Activated T-cell treated with anti-CD3 and anti-CD28 coated beads, Interleukin-2, amount 50 U/mL, for 24 hours (primary cell): ENCODE measurements around the gene TPD52L1.

Experiments used
- DNase-seq: peaks from one replicate; pipeline ENCODE4 v3.0.0-alpha.2; 2020
- H3K27ac Mint-ChIP-seq: 2 replicates; pipeline ENCODE4 v1.8.0; 2020; ENCODE audit warnings: mild to moderate bottlenecking, mixed read lengths
- H3K27me3 Mint-ChIP-seq: 2 replicates; pipeline ENCODE4 v1.8.0; 2020; ENCODE audit warnings: mixed read lengths
- H3K36me3 Mint-ChIP-seq: 2 replicates; pipeline ENCODE4 v1.8.0; 2020; ENCODE audit warnings: low read depth, mixed read lengths
- H3K4me1 Mint-ChIP-seq: 2 replicates; pipeline ENCODE4 v1.8.0; 2020; ENCODE audit warnings: low read depth, mixed read lengths
- H3K4me3 Mint-ChIP-seq: 2 replicates; pipeline ENCODE4 v1.8.0; 2020; ENCODE audit warnings: mild to moderate bottlenecking, moderate library complexity, mixed read lengths
- H3K9me3 Mint-ChIP-seq: 2 replicates; pipeline ENCODE4 v1.8.0; 2020; ENCODE audit warnings: mixed read lengths

TPD52L1 gene

GRCh38 chr6:125217992-125218391 is 64.4 kb downstream of the TPD52L1 start:
- Mint-ChIP-seq H3K27ac (no peak overlapping the region), H3K4me1 (no peaks in the 10 kb centered on the region), H3K4me3 (no peak overlapping the region), H3K36me3 (no peaks in the 10 kb centered on the region), H3K9me3 (no peaks in the 10 kb centered on the region), H3K27me3 (peaks cover 11% of the 10 kb centered on the region)
- DNase-seq: no peak

- H3K4me1 Mint-ChIP-seq: no peaks in the 10 kb centered on the region
- no peak overlapping the region for H3K4me3 Mint-ChIP-seq
- H3K9me3 Mint-ChIP-seq: no peaks in the 10 kb centered on the region
- peaks cover 6% of the 10 kb centered on the region for H3K27me3 Mint-ChIP-seq
- DNase-seq: no peak
- no peak overlapping the region for H3K27ac Mint-ChIP-seq
- H3K36me3 Mint-ChIP-seq: no peaks in the 10 kb centered on the region
Measured at GRCh38 chr6:125219361-125219895, 65.9 kb downstream of the TPD52L1 start.

GRCh38 chr6:125220712-125221111 is 67.1 kb downstream of the TPD52L1 start:
- H3K36me3 Mint-ChIP-seq: no peaks in the 10 kb centered on the region
- H3K9me3 Mint-ChIP-seq: no peaks in the 10 kb centered on the region
- H3K4me1 Mint-ChIP-seq: no peaks in the 10 kb centered on the region
- H3K27ac Mint-ChIP-seq: no peak overlapping the region
- H3K27me3 Mint-ChIP-seq: peaks cover 6% of the 10 kb centered on the region
- H3K4me3 Mint-ChIP-seq: no peak overlapping the region
- DNase-seq: no peak

GRCh38 chr6:125222531-125223455 is 69.2 kb downstream of the TPD52L1 start:
- no peak for DNase-seq
- H3K4me1 Mint-ChIP-seq: no peaks in the 10 kb centered on the region
- peaks cover 3% of the 10 kb centered on the region for H3K27me3 Mint-ChIP-seq
- H3K9me3 Mint-ChIP-seq: no peaks in the 10 kb centered on the region
- H3K4me3 Mint-ChIP-seq: no peak overlapping the region
- no peaks in the 10 kb centered on the region for H3K36me3 Mint-ChIP-seq
- no peak overlapping the region for H3K27ac Mint-ChIP-seq

- H3K4me3 Mint-ChIP-seq: no peak overlapping the region
- no peaks in the 10 kb centered on the region for H3K4me1 Mint-ChIP-seq
- no peaks in the 10 kb centered on the region for H3K36me3 Mint-ChIP-seq
- no peaks in the 10 kb centered on the region for H3K9me3 Mint-ChIP-seq
- peaks cover 7% of the 10 kb centered on the region for H3K27me3 Mint-ChIP-seq
- DNase-seq: no peak
- no peak overlapping the region for H3K27ac Mint-ChIP-seq
Measured at GRCh38 chr6:125224231-125224861, 70.8 kb downstream of the TPD52L1 start.

GRCh38 chr6:125227244-125227643 is 73.7 kb downstream of the TPD52L1 start:
- Mint-ChIP-seq H3K9me3 (no peaks in the 10 kb centered on the region), H3K36me3 (no peaks in the 10 kb centered on the region), H3K4me3 (no peak overlapping the region), H3K27ac (no peak overlapping the region), H3K4me1 (no peaks in the 10 kb centered on the region), H3K27me3 (peaks cover 4% of the 10 kb centered on the region)
- no peak for DNase-seq

- Mint-ChIP-seq H3K4me3 (no peak overlapping the region), H3K27ac (no peak overlapping the region), H3K36me3 (no peaks in the 10 kb centered on the region), H3K4me1 (peaks cover 2% of the 10 kb centered on the region), H3K27me3 (peaks cover 4% of the 10 kb centered on the region), H3K9me3 (no peaks in the 10 kb centered on the region)
- no peak for DNase-seq
Measured at GRCh38 chr6:125228981-125229479, 75.5 kb downstream of the TPD52L1 start.

- Mint-ChIP-seq H3K9me3 (no peaks in the 10 kb centered on the region), H3K27me3 (peaks cover 4% of the 10 kb centered on the region), H3K36me3 (no peaks in the 10 kb centered on the region), H3K4me3 (no peak overlapping the region), H3K27ac (no peak overlapping the region), H3K4me1 (peaks cover 2% of the 10 kb centered on the region)
- DNase-seq: no peak
Measured at GRCh38 chr6:125230674-125231073, 77.1 kb downstream of the TPD52L1 start.

- no peak overlapping the region for H3K27ac Mint-ChIP-seq
- no peak for DNase-seq
- no peak overlapping the region for H3K4me3 Mint-ChIP-seq
- no peaks in the 10 kb centered on the region for H3K36me3 Mint-ChIP-seq
- H3K9me3 Mint-ChIP-seq: no peaks in the 10 kb centered on the region
- peaks cover 4% of the 10 kb centered on the region for H3K27me3 Mint-ChIP-seq
- H3K4me1 Mint-ChIP-seq: peaks cover 2% of the 10 kb centered on the region
Measured at GRCh38 chr6:125231133-125231532, 77.6 kb downstream of the TPD52L1 start.

- DNase-seq: no peak
- peaks cover 2% of the 10 kb centered on the region for H3K4me1 Mint-ChIP-seq
- no peak overlapping the region for H3K27ac Mint-ChIP-seq
- no peaks in the 10 kb centered on the region for H3K9me3 Mint-ChIP-seq
- H3K27me3 Mint-ChIP-seq: peaks cover 4% of the 10 kb centered on the region
- H3K36me3 Mint-ChIP-seq: no peaks in the 10 kb centered on the region
- no peak overlapping the region for H3K4me3 Mint-ChIP-seq
Measured at GRCh38 chr6:125231574-125232343, 78.2 kb downstream of the TPD52L1 start.

GRCh38 chr6:125232466-125232865 is 78.9 kb downstream of the TPD52L1 start:
- peaks cover 2% of the 10 kb centered on the region for H3K4me1 Mint-ChIP-seq
- peaks cover 4% of the 10 kb centered on the region for H3K27me3 Mint-ChIP-seq
- H3K27ac Mint-ChIP-seq: no peak overlapping the region
- no peak overlapping the region for H3K4me3 Mint-ChIP-seq
- no peaks in the 10 kb centered on the region for H3K9me3 Mint-ChIP-seq
- no peak for DNase-seq
- H3K36me3 Mint-ChIP-seq: no peaks in the 10 kb centered on the region

GRCh38 chr6:125233202-125233601 is 79.6 kb downstream of the TPD52L1 start:
- no peaks in the 10 kb centered on the region for H3K9me3 Mint-ChIP-seq
- H3K36me3 Mint-ChIP-seq: no peaks in the 10 kb centered on the region
- no peak overlapping the region for H3K4me3 Mint-ChIP-seq
- H3K4me1 Mint-ChIP-seq: peaks cover 2% of the 10 kb centered on the region
- H3K27ac Mint-ChIP-seq: no peak overlapping the region
- H3K27me3 Mint-ChIP-seq: peaks cover 2% of the 10 kb centered on the region
- no peak for DNase-seq

GRCh38 chr6:125236536-125237327 is 83.2 kb downstream of the TPD52L1 start:
- Mint-ChIP-seq H3K36me3 (no peaks in the 10 kb centered on the region), H3K27me3 (peaks cover 2% of the 10 kb centered on the region), H3K4me1 (peaks cover 2% of the 10 kb centered on the region), H3K27ac (no peak overlapping the region), H3K9me3 (peaks cover 13% of the 10 kb centered on the region), H3K4me3 (no peak overlapping the region)
- DNase-seq: no peak

GRCh38 chr6:125237764-125238163 is 84.2 kb downstream of the TPD52L1 start:
- peaks cover 2% of the 10 kb centered on the region for H3K4me1 Mint-ChIP-seq
- no peaks in the 10 kb centered on the region for H3K36me3 Mint-ChIP-seq
- no peak overlapping the region for H3K4me3 Mint-ChIP-seq
- peaks cover 22% of the 10 kb centered on the region for H3K9me3 Mint-ChIP-seq
- peaks cover 9% of the 10 kb centered on the region for H3K27me3 Mint-ChIP-seq
- H3K27ac Mint-ChIP-seq: no peak overlapping the region
- DNase-seq: no peak
